ENCODE measurements around the gene CADM2.

Gene CADM2

DNA sequence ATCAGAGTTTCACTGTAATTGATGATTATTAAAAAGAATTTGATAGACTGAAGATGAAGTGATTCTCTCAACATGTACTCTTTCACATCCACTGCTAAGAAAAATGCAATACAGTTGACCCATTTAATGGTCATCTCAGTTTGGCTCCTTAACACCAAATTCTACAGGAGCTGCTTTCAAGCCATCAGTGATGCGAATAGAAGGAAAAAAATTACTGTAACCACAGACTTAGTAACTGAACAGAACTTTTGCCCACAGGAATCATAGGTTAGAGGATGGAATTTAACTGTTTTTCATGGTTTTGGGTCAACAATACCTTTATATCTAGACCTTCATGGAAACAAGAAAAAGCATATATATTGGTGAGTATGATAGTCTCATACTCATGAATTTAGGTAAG lies 633.5 kb downstream of the CADM2 start:
- DNase-seq (ENCODE audit: low read depth): no peak
- no peak overlapping the region for H3K4me3 ChIP-seq (ENCODE audit: control insufficient read depth, low read depth, low read length)
- TF ChIP-seq, protein P1, sequence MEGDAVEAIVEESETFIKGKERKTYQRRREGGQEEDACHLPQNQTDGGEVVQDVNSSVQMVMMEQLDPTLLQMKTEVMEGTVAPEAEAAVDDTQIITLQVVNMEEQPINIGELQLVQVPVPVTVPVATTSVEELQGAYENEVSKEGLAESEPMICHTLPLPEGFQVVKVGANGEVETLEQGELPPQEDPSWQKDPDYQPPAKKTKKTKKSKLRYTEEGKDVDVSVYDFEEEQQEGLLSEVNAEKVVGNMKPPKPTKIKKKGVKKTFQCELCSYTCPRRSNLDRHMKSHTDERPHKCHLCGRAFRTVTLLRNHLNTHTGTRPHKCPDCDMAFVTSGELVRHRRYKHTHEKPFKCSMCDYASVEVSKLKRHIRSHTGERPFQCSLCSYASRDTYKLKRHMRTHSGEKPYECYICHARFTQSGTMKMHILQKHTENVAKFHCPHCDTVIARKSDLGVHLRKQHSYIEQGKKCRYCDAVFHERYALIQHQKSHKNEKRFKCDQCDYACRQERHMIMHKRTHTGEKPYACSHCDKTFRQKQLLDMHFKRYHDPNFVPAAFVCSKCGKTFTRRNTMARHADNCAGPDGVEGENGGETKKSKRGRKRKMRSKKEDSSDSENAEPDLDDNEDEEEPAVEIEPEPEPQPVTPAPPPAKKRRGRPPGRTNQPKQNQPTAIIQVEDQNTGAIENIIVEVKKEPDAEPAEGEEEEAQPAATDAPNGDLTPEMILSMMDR (conservative IDR thresholded peaks at IDR 0.05; ENCODE audit: control insufficient read depth, insufficient read depth, low read depth, low read length): no peak

- TF ChIP-seq, protein P1 (conservative IDR thresholded peaks at IDR 0.05; ENCODE audit: control insufficient read depth, insufficient read depth, low read depth, low read length): no peak
- no peak for DNase-seq (ENCODE audit: low read depth)
- no peak overlapping the region for H3K4me3 ChIP-seq (ENCODE audit: control insufficient read depth, low read depth, low read length)
Measured at GRCh38 chr3:85594676-85595075, 635.9 kb downstream of the CADM2 start.

DNA sequence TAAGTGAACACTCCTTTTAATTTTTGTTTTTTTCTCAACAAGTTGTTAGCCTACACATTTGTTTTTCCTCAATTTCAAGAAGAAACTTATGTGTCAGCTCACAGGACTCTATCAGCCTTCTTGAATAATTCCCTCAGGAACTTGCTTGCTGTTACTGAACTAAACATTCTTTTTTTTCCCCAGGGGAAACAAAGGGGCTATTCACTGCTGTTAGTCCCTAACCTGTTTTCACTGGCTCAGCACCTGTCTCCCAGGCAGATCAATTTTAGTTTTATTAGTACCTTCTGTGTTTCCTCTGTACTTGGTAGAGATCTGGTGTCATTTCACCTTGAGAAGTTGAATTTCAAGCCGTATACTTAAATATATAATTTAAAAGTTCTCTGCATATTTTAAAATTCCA lies 644.6 kb downstream of the CADM2 start:
- DNase-seq (ENCODE audit: low read depth): no peak
- H3K4me3 ChIP-seq (ENCODE audit: control insufficient read depth, low read depth, low read length): no peak overlapping the region
- TF ChIP-seq, protein P1 (conservative IDR thresholded peaks at IDR 0.05; ENCODE audit: control insufficient read depth, insufficient read depth, low read depth, low read length): no peak

GRCh38 chr3:85604641-85605040 lies 645.9 kb downstream of the CADM2 start:
- H3K4me3 ChIP-seq (ENCODE audit: control insufficient read depth, low read depth, low read length): no peak overlapping the region
- no peak for DNase-seq (ENCODE audit: low read depth)
- TF ChIP-seq, protein P1 (conservative IDR thresholded peaks at IDR 0.05; ENCODE audit: control insufficient read depth, insufficient read depth, low read depth, low read length): no peak

GRCh38 chr3:85605066-85605465 lies 646.3 kb downstream of the CADM2 start:
- no peak for DNase-seq (ENCODE audit: low read depth)
- TF ChIP-seq, protein P1 (conservative IDR thresholded peaks at IDR 0.05; ENCODE audit: control insufficient read depth, insufficient read depth, low read depth, low read length): no peak

DNA sequence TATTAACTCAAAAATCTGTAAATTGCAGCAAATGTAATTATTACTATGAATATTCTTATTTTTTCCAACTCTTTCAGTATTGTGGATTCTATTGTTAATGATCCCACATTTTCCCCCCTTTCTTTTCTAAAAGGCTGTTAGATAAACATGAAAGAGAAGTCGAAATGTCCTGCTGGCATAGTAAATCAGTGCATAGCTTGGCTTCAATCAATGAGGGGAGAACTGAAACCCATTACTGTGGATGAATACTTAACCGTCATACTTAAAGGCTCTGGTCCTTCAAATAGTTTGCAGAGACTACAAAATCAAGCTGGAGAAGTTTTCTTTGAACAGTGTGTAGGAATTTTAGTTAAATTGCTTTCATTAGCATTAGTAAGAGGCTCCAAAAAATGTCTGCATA lies 667.9 kb downstream of the CADM2 start:
- no peak for DNase-seq (ENCODE audit: low read depth)
- TF ChIP-seq, protein P1 (conservative IDR thresholded peaks at IDR 0.05; ENCODE audit: control insufficient read depth, insufficient read depth, low read depth, low read length): no peak
- H3K4me3 ChIP-seq (ENCODE audit: control insufficient read depth, low read depth, low read length): no peak overlapping the region

More at GRCh38 chr3:85605066-85605465, 646.3 kb downstream of the CADM2 start:
- no peak overlapping the region for H3K4me3 ChIP-seq (ENCODE audit: control insufficient read depth, low read depth, low read length)

DNA sequence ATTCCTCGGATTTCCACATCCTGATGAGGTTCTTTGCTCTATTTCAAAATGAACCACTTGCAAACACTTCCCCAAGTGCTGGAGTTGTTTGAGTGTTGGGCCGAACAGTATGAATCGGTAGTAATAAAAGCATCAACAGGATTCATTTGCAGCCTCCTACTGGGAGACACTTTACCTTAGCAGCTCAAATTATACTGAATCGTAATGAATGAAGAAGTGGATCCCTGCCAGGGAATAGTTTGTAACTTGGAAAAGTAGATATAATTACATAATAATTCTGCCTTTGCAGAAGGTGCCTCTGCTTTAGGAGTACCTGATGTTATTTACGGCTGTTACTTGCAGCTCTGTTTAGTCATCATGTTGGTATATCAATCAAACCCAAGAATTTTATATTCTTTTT lies 669.1 kb downstream of the CADM2 start:
- H3K4me3 ChIP-seq (ENCODE audit: control insufficient read depth, low read depth, low read length): no peak overlapping the region
- TF ChIP-seq, protein P1 (conservative IDR thresholded peaks at IDR 0.05; ENCODE audit: control insufficient read depth, insufficient read depth, low read depth, low read length): no peak
- DNase-seq (ENCODE audit: low read depth): no peak

Measured in fibroblast of mammary gland (primary cell).